ENCODE data around the gene CAMK4. TPM values are rescaled to one million over a fixed set of nuclear protein-coding genes. Genes with fewer than 3 reads are reported as not detected.
"Not testable (repeated sequence)": the region's sequence is repeated elsewhere in the genome, so short reads cannot be mapped to it uniquely, and the experiment has no call there.

The CAMK4 gene
- total RNA-seq, 2 donors from 2014 or later: 5.4 to 16.2 TPM

DNA sequence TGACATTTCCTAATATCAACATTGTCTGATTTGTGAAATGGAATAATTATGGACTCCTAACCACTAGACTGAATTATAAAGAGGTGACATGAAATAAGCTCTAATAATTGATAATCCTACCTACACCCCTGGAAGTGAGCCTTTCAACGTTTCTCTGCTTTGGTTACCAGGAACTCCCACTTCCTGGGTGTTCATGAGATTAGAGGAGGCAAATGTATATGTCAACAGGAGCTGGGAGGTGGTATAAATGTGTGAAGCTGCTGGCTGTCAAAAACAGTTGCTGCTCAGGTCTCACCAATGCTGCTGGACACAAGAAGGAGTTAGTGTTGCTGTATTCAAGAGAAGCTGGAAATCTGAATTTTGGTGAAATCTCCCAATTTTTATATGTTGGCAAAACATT is 96.8 kb downstream of the CAMK4 start:
- Mint-ChIP-seq H3K9me3 (peaks cover 8% of the 10 kb centered on the region), H3K4me1 (ENCODE audit: low read depth in 2 of 2) (no peaks in the 10 kb centered on the region), H3K36me3 (no peaks in the 10 kb centered on the region), H3K27ac (no peak overlapping the region), H3K4me3 (no peak overlapping the region), H3K27me3 (no peaks in the 10 kb centered on the region)
- DNase-seq (ENCODE audit: low spot score): no peak
- no peak for ATAC-seq

DNA sequence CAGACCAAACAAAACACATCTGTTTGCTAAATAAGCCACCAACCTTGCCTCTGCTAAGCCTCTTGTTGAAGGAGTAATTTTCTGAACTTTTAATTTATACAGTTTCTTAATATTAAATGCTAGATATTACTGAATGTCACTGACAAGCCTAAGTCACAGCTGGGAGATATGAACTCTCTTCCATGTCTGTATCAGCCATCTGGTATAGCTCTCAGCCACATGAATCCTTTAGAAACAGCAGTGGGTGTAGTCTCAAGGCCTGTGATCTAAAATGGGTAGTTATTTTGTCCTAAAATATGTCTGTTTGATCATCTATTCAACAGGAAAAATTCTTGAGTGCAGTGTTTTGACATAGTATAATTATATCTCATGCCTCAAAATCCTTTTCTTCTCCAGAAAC is 97.2 kb downstream of the CAMK4 start:
- H3K27ac Mint-ChIP-seq: no peak overlapping the region
- ATAC-seq (no peak), DNase-seq (ENCODE audit: low spot score) (no peak)
- H3K4me1 Mint-ChIP-seq (ENCODE audit: low read depth in 2 of 2): no peaks in the 10 kb centered on the region
- no peak overlapping the region for H3K4me3 Mint-ChIP-seq
- H3K9me3 Mint-ChIP-seq: peaks cover 8% of the 10 kb centered on the region
- no peaks in the 10 kb centered on the region for H3K36me3 Mint-ChIP-seq
- no peaks in the 10 kb centered on the region for H3K27me3 Mint-ChIP-seq

DNA sequence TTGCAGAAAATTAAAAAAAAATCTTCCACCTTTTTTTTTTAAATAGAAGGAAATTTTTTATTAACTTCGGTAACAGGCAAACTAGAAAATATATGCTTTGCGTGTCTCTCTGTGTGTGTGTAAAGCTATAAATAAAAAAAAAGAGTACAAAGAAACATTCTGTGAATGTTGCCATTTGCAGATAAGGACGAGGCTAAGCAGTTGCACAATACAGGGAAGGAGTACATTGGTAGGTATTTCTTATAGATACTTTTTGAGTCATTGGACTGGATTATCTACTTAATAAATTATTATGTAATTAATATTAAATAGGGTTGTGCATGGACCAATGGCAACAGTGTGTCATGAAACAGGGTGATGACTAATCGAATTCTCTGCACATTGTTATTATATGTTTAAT is 102.4 kb downstream of the CAMK4 start:
- ATAC-seq: no peak
- no peak overlapping the region for H3K27ac Mint-ChIP-seq
- H3K36me3 Mint-ChIP-seq: no peaks in the 10 kb centered on the region
- H3K9me3 Mint-ChIP-seq: peaks cover 7% of the 10 kb centered on the region
- no peak for DNase-seq (ENCODE audit: low spot score)
- H3K4me3 Mint-ChIP-seq: no peak overlapping the region
- no peaks in the 10 kb centered on the region for H3K27me3 Mint-ChIP-seq
- no peaks in the 10 kb centered on the region for H3K4me1 Mint-ChIP-seq (ENCODE audit: low read depth in 2 of 2)

DNA sequence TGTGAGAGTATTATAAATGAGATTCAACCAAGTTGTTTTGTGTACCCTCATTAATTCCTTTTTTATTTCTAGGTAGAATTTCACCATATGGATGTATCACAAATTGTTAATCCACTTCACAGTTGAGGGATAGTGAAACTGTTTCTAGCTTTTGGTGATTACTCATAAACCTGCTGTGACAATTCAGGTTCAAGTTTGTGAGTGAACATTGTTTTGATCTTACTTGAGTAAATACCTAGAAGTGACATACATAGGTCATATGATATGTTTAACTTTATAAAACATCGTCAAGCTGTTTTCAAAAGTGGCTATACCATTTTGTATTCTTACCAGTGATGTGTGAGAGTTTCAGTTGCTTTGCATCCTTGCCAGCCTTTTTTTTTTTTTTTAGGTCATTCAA is 112.9 kb downstream of the CAMK4 start:
- ATAC-seq (peak in 1 of 2 donors; percentile 51), DNase-seq (ENCODE audit: low spot score) (no peak)
- Mint-ChIP-seq H3K4me1 (ENCODE audit: low read depth in 2 of 2) (no peaks in the 10 kb centered on the region), H3K4me3 (no peak overlapping the region), H3K36me3 (no peaks in the 10 kb centered on the region), H3K9me3 (peaks cover 6% of the 10 kb centered on the region), H3K27me3 (no peaks in the 10 kb centered on the region), H3K27ac (no peak overlapping the region)

DNA sequence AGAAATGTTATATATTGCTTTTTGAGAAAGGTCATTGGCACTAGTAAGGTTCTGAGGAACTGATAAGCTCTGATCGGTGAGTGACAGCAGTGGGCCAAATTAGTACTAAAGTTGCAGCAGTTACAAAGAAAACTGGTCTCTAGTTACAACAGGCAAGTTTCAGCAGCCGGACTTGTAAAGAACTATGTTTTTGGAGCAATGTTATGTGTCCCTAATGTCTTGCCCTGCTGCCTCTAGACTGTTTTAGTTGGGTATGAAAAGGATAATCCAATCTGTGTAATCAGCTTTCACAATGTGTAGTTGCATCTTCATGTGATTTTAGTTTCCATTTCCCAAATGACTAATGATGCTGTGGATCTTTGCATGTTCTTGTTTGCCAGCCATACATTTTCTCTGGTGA is 113.5 kb downstream of the CAMK4 start:
- peak in 1 of 2 donors; percentile 38 for ATAC-seq
- no peak overlapping the region for H3K4me3 Mint-ChIP-seq
- no peak overlapping the region for H3K27ac Mint-ChIP-seq
- H3K36me3 Mint-ChIP-seq: no peaks in the 10 kb centered on the region
- no peaks in the 10 kb centered on the region for H3K27me3 Mint-ChIP-seq
- H3K9me3 Mint-ChIP-seq: peaks cover 6% of the 10 kb centered on the region
- DNase-seq (ENCODE audit: low spot score): no peak
- no peaks in the 10 kb centered on the region for H3K4me1 Mint-ChIP-seq (ENCODE audit: low read depth in 2 of 2)

DNA sequence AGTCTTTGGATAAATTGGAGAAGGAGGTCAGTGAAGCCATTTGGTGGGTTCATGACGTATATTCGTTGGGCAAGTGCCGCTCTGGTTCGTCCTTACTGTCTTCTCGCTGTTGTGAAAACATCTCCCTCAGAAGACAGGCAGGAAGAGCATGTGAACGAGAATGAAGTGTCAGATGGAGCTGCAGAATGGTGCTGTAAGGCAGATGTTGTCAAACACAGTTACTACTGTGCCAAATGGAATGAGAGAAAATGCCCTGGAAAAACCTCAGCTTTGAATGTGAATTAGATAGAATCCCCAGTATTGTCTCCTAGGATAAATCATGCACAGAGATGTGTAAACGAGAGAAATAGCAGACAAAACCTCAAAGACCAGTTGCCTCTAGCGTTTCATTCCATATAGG is 121.5 kb downstream of the CAMK4 start:
- H3K27ac Mint-ChIP-seq: no peak overlapping the region
- no peak overlapping the region for H3K4me3 Mint-ChIP-seq
- DNase-seq (ENCODE audit: low spot score) (no peak), ATAC-seq (no peak)
- H3K36me3 Mint-ChIP-seq: no peaks in the 10 kb centered on the region
- peaks cover 4% of the 10 kb centered on the region for H3K9me3 Mint-ChIP-seq
- H3K4me1 Mint-ChIP-seq (ENCODE audit: low read depth in 2 of 2): no peaks in the 10 kb centered on the region
- H3K27me3 Mint-ChIP-seq: peaks cover 0 to 6% of the 10 kb centered on the region in 2 donors

DNA sequence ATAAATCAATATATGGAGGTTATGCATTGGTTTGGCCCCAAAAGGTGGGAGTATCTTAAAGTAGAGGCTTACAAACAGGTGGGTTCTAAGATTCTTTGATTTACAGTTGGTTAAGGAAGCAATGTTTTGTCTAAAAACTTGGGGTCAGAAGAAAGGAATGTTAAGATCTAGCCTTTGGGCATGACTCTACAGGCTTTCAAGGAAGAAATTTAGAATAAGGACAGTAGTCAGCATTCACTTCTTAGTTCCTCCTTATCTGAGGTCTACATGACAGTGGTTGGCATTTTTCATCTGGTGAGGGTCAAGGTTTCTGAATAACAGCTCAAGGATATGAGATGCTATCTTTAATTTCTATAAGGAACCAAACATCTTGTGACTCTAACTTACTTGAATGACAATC is 122.8 kb downstream of the CAMK4 start:
- Mint-ChIP-seq H3K36me3 (no peaks in the 10 kb centered on the region), H3K27me3 (peaks cover 0 to 6% of the 10 kb centered on the region in 2 donors), H3K4me3 (no peak overlapping the region), H3K27ac (no peak overlapping the region), H3K4me1 (ENCODE audit: low read depth in 2 of 2) (no peaks in the 10 kb centered on the region), H3K9me3 (no peaks in the 10 kb centered on the region)
- no peak for DNase-seq (ENCODE audit: low spot score)
- no peak for ATAC-seq

DNA sequence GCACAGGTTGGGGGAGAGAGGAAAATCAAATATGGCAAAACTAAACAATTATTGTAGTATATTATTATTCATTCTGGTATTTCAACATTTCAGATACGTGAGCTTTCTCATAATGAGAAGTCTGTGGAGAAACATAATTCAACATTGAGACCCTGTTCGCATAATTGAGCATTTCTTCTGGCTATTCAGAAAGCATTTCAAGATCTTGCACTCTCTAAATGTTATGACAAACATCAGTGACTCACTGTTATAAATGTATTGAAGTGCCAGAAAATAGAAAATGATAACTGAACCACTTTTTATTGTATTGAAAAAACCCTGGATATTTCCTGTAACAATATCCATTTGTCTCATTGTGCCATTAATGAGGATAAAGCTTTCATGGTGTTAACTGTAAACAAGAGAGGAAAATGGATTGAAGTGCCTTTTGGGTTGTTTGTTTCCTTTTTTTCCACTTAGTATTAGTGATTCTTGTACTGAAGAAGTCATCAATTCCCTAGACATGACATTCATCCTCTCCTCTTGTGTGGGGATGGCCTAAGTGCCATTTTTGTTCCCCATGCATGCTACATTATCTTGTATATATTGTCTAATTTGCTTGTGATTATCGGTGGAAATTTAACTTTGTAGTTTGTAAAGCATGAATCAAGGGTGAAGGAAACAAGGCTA is 124.6 kb downstream of the CAMK4 start:
- Mint-ChIP-seq H3K27ac (no peak overlapping the region), H3K4me1 (ENCODE audit: low read depth in 2 of 2) (no peaks in the 10 kb centered on the region), H3K9me3 (peaks cover under 1% of the 10 kb centered on the region), H3K27me3 (no peaks in the 10 kb centered on the region), H3K4me3 (no peak overlapping the region), H3K36me3 (no peaks in the 10 kb centered on the region)
- ATAC-seq: no peak
- DNase-seq (ENCODE audit: low spot score): no peak

DNA sequence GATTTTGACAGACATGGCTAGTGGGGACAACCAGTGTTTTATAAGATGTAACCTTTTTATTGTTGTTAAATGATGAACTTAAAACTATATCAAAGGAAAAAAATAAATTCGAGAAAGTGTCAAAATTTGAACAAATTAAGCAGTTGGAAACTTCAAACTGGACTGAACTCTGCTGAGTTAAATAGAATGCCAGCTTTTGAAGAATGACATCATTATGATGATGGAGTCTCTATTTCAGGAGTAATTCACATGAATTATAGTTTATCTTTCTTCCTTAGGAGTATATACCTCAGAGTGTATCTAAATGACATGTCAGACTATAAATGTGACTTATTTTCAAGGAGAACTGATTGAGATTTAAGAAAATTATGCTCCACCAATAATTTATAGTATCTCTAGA is 125.2 kb downstream of the CAMK4 start:
- ATAC-seq (no peak), DNase-seq (ENCODE audit: low spot score) (no peak)
- no peaks in the 10 kb centered on the region for H3K4me1 Mint-ChIP-seq (ENCODE audit: low read depth in 2 of 2)
- H3K27me3 Mint-ChIP-seq: no peaks in the 10 kb centered on the region
- H3K27ac Mint-ChIP-seq: no peak overlapping the region
- H3K4me3 Mint-ChIP-seq: no peak overlapping the region
- peaks cover 4% of the 10 kb centered on the region for H3K9me3 Mint-ChIP-seq
- H3K36me3 Mint-ChIP-seq: no peaks in the 10 kb centered on the region

DNA sequence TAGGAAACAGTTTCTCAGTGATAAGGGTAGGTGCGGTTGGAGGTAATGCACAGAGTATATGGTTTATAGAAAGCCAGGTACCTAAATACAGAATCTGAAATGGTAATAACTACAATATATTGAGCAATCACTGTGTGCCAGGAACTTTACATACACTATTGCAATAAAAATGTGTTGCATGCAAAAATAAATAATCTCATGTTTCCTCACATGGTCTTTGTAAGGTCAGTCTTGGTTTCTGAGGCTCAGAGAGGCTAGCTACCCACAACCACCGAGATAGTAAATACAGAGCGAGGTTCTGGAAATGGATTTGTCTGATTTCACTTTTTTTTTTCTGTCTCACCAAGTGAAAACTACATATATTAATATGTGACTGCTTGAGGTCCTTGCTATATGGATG is 128.9 kb downstream of the CAMK4 start:
- H3K4me3 Mint-ChIP-seq: no peak overlapping the region
- no peaks in the 10 kb centered on the region for H3K4me1 Mint-ChIP-seq (ENCODE audit: low read depth in 2 of 2)
- DNase-seq (ENCODE audit: low spot score) (no peak), ATAC-seq (no peak)
- H3K27me3 Mint-ChIP-seq: no peaks in the 10 kb centered on the region
- H3K27ac Mint-ChIP-seq: no peak overlapping the region
- H3K9me3 Mint-ChIP-seq: peaks cover 4% of the 10 kb centered on the region
- H3K36me3 Mint-ChIP-seq: no peaks in the 10 kb centered on the region

DNA sequence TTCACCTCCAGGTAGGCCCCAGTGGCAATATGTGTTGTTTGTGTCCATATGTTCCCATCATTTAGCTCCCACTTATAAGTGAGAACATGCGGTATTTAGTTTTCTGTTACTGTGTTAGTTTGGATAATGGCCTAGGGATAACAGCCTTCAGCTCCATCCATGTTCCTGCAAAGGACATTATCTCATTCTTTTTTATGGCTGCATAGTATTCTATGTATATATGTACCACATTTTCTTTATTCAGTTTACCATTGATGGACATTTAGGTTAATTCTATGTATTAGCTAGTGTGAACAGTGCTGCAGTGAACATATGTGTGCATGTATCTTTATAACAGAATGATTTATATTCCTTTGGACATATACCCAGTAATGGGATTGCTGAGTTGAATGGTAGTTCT is 134.5 kb downstream of the CAMK4 start:
- not testable (repeated sequence) for ATAC-seq; H3K27me3 Mint-ChIP-seq; H3K4me3 Mint-ChIP-seq; H3K9me3 Mint-ChIP-seq; H3K27ac Mint-ChIP-seq; H3K4me1 Mint-ChIP-seq (ENCODE audit: low read depth in 2 of 2); DNase-seq (ENCODE audit: low spot score); H3K36me3 Mint-ChIP-seq

DNA sequence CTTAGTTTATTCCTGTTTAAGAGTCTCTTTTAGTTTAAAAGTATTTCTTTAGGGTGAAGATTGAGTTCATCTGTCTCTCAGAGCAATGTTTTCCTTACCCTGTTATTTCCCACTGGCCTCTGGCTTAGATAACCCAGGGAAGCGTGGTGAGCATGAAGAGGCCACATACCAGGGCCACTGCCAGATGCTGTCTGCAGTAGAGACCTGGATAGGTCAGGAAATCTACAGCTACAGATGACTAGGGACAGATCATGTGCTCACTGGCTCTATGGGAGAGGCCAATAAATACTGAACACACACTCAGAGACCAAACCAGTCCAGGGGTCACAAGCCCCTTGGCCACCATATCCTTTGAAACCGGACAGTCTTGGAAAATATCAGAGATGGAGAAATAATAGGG is 136.0 kb downstream of the CAMK4 start:
- DNase-seq (ENCODE audit: low spot score) (no peak), ATAC-seq (peak in 1 of 2 donors; percentile 38)
- no peaks in the 10 kb centered on the region for H3K27me3 Mint-ChIP-seq
- peaks cover 4% of the 10 kb centered on the region for H3K36me3 Mint-ChIP-seq
- H3K9me3 Mint-ChIP-seq: peaks cover 7% of the 10 kb centered on the region
- H3K4me1 Mint-ChIP-seq (ENCODE audit: low read depth in 2 of 2): no peaks in the 10 kb centered on the region
- no peak overlapping the region for H3K27ac Mint-ChIP-seq
- no peak overlapping the region for H3K4me3 Mint-ChIP-seq

DNA sequence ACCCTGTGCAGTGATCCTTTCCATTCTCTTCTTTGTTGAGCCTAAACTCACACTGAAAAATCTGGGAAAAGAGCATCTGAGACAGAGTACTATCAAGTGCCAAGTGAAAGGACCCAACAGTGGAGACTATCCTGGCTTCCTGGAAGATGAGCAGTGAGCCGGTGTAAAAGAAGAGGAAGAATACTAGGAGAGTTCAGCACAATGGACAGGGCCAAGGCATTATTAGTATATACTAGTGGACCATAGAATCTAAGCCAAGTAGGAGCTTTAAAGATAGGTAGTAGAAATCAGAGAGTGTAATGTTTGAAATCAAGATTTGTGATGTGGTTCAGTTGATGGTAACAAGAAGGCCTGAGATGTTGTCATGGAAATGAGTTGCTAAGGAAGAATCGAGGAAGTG is 140.8 kb downstream of the CAMK4 start:
- Mint-ChIP-seq H3K4me1 (ENCODE audit: low read depth in 2 of 2) (no peaks in the 10 kb centered on the region), H3K9me3 (peaks cover 11% of the 10 kb centered on the region), H3K4me3 (no peak overlapping the region), H3K27ac (no peak overlapping the region), H3K36me3 (no peaks in the 10 kb centered on the region), H3K27me3 (no peaks in the 10 kb centered on the region)
- DNase-seq (ENCODE audit: low spot score) (no peak), ATAC-seq (no peak)

DNA sequence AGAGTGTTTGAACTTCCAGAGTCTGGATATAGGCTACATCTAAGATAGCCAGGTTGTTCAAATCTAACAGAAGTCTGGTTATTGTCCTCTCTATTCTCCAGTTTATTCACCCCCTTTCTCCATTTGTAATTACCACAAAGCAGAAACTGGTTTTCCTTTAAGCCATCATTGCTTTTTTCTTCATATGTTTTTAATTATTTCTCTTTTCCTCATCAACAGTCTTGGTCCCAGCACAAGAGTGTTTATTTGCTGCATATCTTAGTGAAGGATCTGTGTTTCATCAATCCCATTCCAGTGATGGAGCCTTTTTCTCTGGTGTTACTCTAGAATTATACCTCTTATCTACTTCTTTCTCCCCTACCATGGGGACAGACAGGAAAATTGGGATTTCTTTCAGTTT is 142.2 kb downstream of the CAMK4 start:
- Mint-ChIP-seq H3K4me3 (no peak overlapping the region), H3K27me3 (no peaks in the 10 kb centered on the region), H3K27ac (no peak overlapping the region), H3K9me3 (peaks cover 15% of the 10 kb centered on the region), H3K4me1 (ENCODE audit: low read depth in 2 of 2) (no peaks in the 10 kb centered on the region), H3K36me3 (no peaks in the 10 kb centered on the region)
- no peak for DNase-seq (ENCODE audit: low spot score)
- ATAC-seq: no peak

DNA sequence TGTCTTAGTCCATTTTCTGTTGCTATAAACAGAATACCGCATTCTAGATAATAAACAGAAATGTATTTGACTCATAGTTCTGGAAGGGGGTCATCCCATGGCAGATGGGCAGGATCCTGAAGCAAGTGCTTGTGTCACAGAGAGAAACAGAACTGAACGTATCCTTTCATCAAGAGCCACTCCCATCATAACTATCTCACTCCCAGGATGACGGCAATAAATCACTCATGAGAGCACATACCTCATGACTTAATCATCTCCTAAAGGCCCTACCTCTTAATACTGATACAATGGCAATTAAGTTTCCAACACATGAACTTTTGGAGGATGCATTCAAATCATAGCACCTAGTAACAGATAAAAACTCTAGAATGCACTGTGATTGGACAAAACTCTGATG is 142.9 kb downstream of the CAMK4 start:
- H3K27ac Mint-ChIP-seq: no peak overlapping the region
- H3K36me3 Mint-ChIP-seq: no peaks in the 10 kb centered on the region
- peaks cover 15% of the 10 kb centered on the region for H3K9me3 Mint-ChIP-seq
- no peak overlapping the region for H3K4me3 Mint-ChIP-seq
- ATAC-seq (no peak), DNase-seq (ENCODE audit: low spot score) (no peak)
- H3K4me1 Mint-ChIP-seq (ENCODE audit: low read depth in 2 of 2): no peaks in the 10 kb centered on the region
- H3K27me3 Mint-ChIP-seq: no peaks in the 10 kb centered on the region

Measured in natural killer cell treated with Interleukin-12 subunit alpha and Interleukin-12 subunit beta and Interleukin-15 and Interleukin-18, amount 100 ng/mL, for 72 hours (primary cell).